Measurements from ENCODE around the gene RAB30. TPM values are rescaled to one million over a fixed set of nuclear protein-coding genes. Genes with fewer than 3 reads are reported as not detected.
"Not testable (repeated sequence)": the region's sequence is repeated elsewhere in the genome, so short reads cannot be mapped to it uniquely, and the experiment has no call there.

The RAB30 gene
- total RNA-seq, 3 donors from 2014 or later, result 20.3 to 26.6 (median 24.2) TPM

GRCh38 chr11:82949352-82949751 lies 122.3 kb downstream of the RAB30 start:
- no peaks in the 10 kb centered on the region for H3K4me1 ChIP-seq
- no peaks in the 10 kb centered on the region for H3K27me3 ChIP-seq
- H3K36me3 ChIP-seq, result no peaks in the 10 kb centered on the region
- H3K27ac ChIP-seq, result no peak overlapping the region
- intact Hi-C loops (cut with DNase I; ENCODE audit: low total_unique reads), result no loop called here
- TF ChIP-seq POLR2AphosphoS5 (IDR thresholded peaks at IDR 0.05), result no peak
- TF ChIP-seq POLR2A (IDR thresholded peaks at IDR 0.05), result no peak
- TF ChIP-seq CTCF (IDR thresholded peaks at IDR 0.05), result no peak
- H3K9me3 ChIP-seq, result no peaks in the 10 kb centered on the region
- H3K4me3 ChIP-seq, result no peak overlapping the region
- DNase-seq (ENCODE audit: low spot score in 2 of 2), result no peak

GRCh38 chr11:82945682-82946081 lies 126.0 kb downstream of the RAB30 start:
- DNase-seq (ENCODE audit: low spot score in 2 of 2), result no peak
- no peaks in the 10 kb centered on the region for H3K27me3 ChIP-seq
- H3K9me3 ChIP-seq, result no peaks in the 10 kb centered on the region
- intact Hi-C loops (cut with DNase I; ENCODE audit: low total_unique reads), result no loop called here
- H3K27ac ChIP-seq, result no peak overlapping the region
- TF ChIP-seq POLR2AphosphoS5 (IDR thresholded peaks at IDR 0.05) (no peak), POLR2A (IDR thresholded peaks at IDR 0.05) (no peak), CTCF (IDR thresholded peaks at IDR 0.05) (no peak)
- no peaks in the 10 kb centered on the region for H3K36me3 ChIP-seq
- no peak overlapping the region for H3K4me3 ChIP-seq
- no peaks in the 10 kb centered on the region for H3K4me1 ChIP-seq

GRCh38 chr11:82945041-82945440 lies 126.7 kb downstream of the RAB30 start:
- DNase-seq (ENCODE audit: low spot score in 2 of 2); H3K27ac ChIP-seq; H3K9me3 ChIP-seq; intact Hi-C loops (cut with DNase I; ENCODE audit: low total_unique reads); H3K4me3 ChIP-seq; H3K27me3 ChIP-seq; H3K4me1 ChIP-seq; H3K36me3 ChIP-seq: not testable (repeated sequence)

- Histone ChIP-seq H3K27me3 (no peaks in the 10 kb centered on the region), H3K27ac (no peak overlapping the region), H3K4me3 (no peak overlapping the region)
These were observed 127.5 kb downstream of the RAB30 start for GRCh38 chr11:82944198-82944597.

GRCh38 chr11:82943430-82943829 lies 128.3 kb downstream of the RAB30 start:
- H3K4me3 ChIP-seq; DNase-seq (ENCODE audit: low spot score in 2 of 2); H3K4me1 ChIP-seq; intact Hi-C loops (cut with DNase I; ENCODE audit: low total_unique reads); H3K9me3 ChIP-seq; H3K36me3 ChIP-seq; H3K27me3 ChIP-seq; H3K27ac ChIP-seq: not testable (repeated sequence)

More at GRCh38 chr11:82944198-82944597, 127.5 kb downstream of the RAB30 start:
- H3K4me1 ChIP-seq, result no peaks in the 10 kb centered on the region
- DNase-seq (ENCODE audit: low spot score in 2 of 2), result no peak
- TF ChIP-seq POLR2A (IDR thresholded peaks at IDR 0.05) (no peak), CTCF (IDR thresholded peaks at IDR 0.05) (no peak)
- intact Hi-C loops (cut with DNase I; ENCODE audit: low total_unique reads), result no loop called here
- no peaks in the 10 kb centered on the region for H3K9me3 ChIP-seq
- no peaks in the 10 kb centered on the region for H3K36me3 ChIP-seq

GRCh38 chr11:82942376-82942775 lies 129.3 kb downstream of the RAB30 start:
- no peak for DNase-seq (ENCODE audit: low spot score in 2 of 2)
- no peak overlapping the region for H3K4me3 ChIP-seq
- intact Hi-C loops (cut with DNase I; ENCODE audit: low total_unique reads), result no loop called here
- no peaks in the 10 kb centered on the region for H3K36me3 ChIP-seq
- H3K4me1 ChIP-seq, result no peaks in the 10 kb centered on the region
- TF ChIP-seq CTCF (IDR thresholded peaks at IDR 0.05), result no peak
- TF ChIP-seq POLR2A (IDR thresholded peaks at IDR 0.05), result no peak
- TF ChIP-seq POLR2AphosphoS5 (IDR thresholded peaks at IDR 0.05), result no peak
- no peak overlapping the region for H3K27ac ChIP-seq
- H3K9me3 ChIP-seq, result no peaks in the 10 kb centered on the region
- no peaks in the 10 kb centered on the region for H3K27me3 ChIP-seq
